HepG2 (cell line): ENCODE data around the gene CCBE1. TPM values are rescaled to one million over a fixed set of nuclear protein-coding genes. Genes with fewer than 3 reads are reported as not detected.

Experiments
- ATAC-seq: fragments of 200-7000 bp; cut with Tn5 transposase; 3 replicates; pipeline ENCODE4 v1.9.1; 2020; ENCODE audit warnings: mild to moderate bottlenecking, moderate library complexity
- BruUV-seq: library from RNA; stranded (reverse); fragments of 400-500 nt; replicated peaks from 2 replicates; lab custom pipeline; 2021; lab: Mats Ljungman, UMichigan
- CTCF ChIA-PET: fragments of 300-600 bp; formaldehyde crosslinking; extraction: SDS; loops from one replicate; lab custom pipeline; 2021; ENCODE audit warnings: low total read pairs, inconsistent platforms, low intra/inter-chr PET ratio; lab: Yijun Ruan, JAX
- POLR2A ChIA-PET: fragments of 350-600 bp; sonication (Branson Sonifier 250); formaldehyde crosslinking; loops from one replicate; lab custom pipeline; 2020; ENCODE audit warnings: antibody characterized with exemption, inconsistent platforms; lab: Yijun Ruan, JAX
- DNase-seq: peaks from one replicate; pipeline ENCODE4 v3.0.0-alpha.2; 2015; ENCODE audit warnings: low spot score
- FAIRE-seq: peaks from 3 replicates; lab custom pipeline; 2011; peaks lifted over from hg19 to GRCh38; lab: Jason Lieb, UNC
- H2AFZ ChIP-seq: one replicate; pipeline ENCODE4 v1.6.1; 2011; ENCODE audit warnings: low read length, inconsistent platforms
- H3K27ac ChIP-seq: fragments of 300-600 bp; 3 replicates; pipeline ENCODE4 v1.8.0; 2011; ENCODE audit warnings: mixed run types, mild to moderate bottlenecking, mixed read lengths, low read length, inconsistent platforms; ENCODE audit not compliant: insufficient read depth; ENCODE audit errors: extremely low read length
- H3K27me3 ChIP-seq, 2 experiments: fragments of 200-600 bp in 1 of 2; 2 replicates in 1 of 2; 3 replicates in 1 of 2; pipeline versions ENCODE4 v1.6.0 to v1.8.0; 2011; ENCODE audit warnings: low read length in 2 of 2, mild to moderate bottlenecking in 2 of 2, moderate library complexity in 2 of 2, inconsistent platforms in 1 of 2; ENCODE audit not compliant: insufficient read depth in 2 of 2, control insufficient read depth in 1 of 2
- H3K36me3 ChIP-seq, 2 experiments: fragments of 200-600 bp in 1 of 2; replicated peaks in 1 of 2; 2 replicates in 1 of 2; 3 replicates in 1 of 2; pipeline versions ENCODE4 v1.5.1 to v1.8.0; 2011; ENCODE audit warnings: low read length in 2 of 2, inconsistent platforms in 1 of 2; ENCODE audit not compliant: insufficient read depth in 2 of 2, control insufficient read depth in 1 of 2
- H3K4me1 ChIP-seq: 2 replicates; pipeline ENCODE4 v1.5.1; 2012; ENCODE audit warnings: low read length, inconsistent platforms; ENCODE audit not compliant: insufficient read depth
- H3K4me2 ChIP-seq: 2 replicates; pipeline ENCODE4 v1.6.0; 2011; ENCODE audit warnings: low read depth, low read length, inconsistent platforms
- H3K4me3 ChIP-seq, 3 experiments: fragments of 200-600 bp in 1 of 3; sonication (generic), shearing (Covaris generic) in 1 of 3; replicated peaks in 1 of 3; 2 replicates each; pipeline ENCODE4 v1.5.1; 2011 to 2016; ENCODE audit warnings: low read length in 3 of 3, inconsistent platforms in 2 of 3, low read depth in 2 of 3, mild to moderate bottlenecking in 2 of 3, control low read depth in 1 of 3, mixed read lengths in 1 of 3; ENCODE audit not compliant: insufficient read depth in 1 of 3
- H3K79me2 ChIP-seq: one replicate; pipeline ENCODE4 v1.6.1; 2011; ENCODE audit warnings: low read length, inconsistent platforms; ENCODE audit not compliant: insufficient read depth
- H3K9ac ChIP-seq: 2 replicates; pipeline ENCODE4 v1.6.0; 2011; ENCODE audit warnings: mild to moderate bottlenecking, low read depth, low read length, inconsistent platforms; ENCODE audit not compliant: insufficient read depth
- H3K9me3 ChIP-seq: 2 replicates; pipeline ENCODE4 v1.5.1; 2012; ENCODE audit warnings: mild to moderate bottlenecking, low read length
- H4K20me1 ChIP-seq: 2 replicates; pipeline ENCODE4 v1.6.0; 2011; ENCODE audit warnings: inconsistent platforms, mild to moderate bottlenecking, low read length, moderate library complexity; ENCODE audit not compliant: insufficient read depth
- CCDC6 ChIP-seq: sonication (generic); formaldehyde crosslinking; IDR thresholded peaks from 2 replicates; pipeline ENCODE4 v1.8.1; 2022; ENCODE audit warnings: mild to moderate bottlenecking, missing genetic modification reagents, moderate library complexity
- KAT2B ChIP-seq: fragments of 150-350 bp; IDR thresholded peaks from 2 replicates; pipeline ENCODE4 v1.6.1; 2014; ENCODE audit warnings: low read depth, low read length, borderline replicate concordance
- KMT2B ChIP-seq: IDR thresholded peaks from 2 replicates; pipeline ENCODE4 v1.6.1; 2016; ENCODE audit warnings: missing genetic modification reagents, missing compliant biosample characterization
- LCORL ChIP-seq, 2 experiments: fragments of 450-650 bp in 1 of 2; sonication (generic) in 1 of 2; formaldehyde crosslinking in 1 of 2; IDR thresholded peaks; 2 replicates each; pipeline versions ENCODE4 v1.5.0 to v1.6.1; 2017 to 2020; ENCODE audit warnings: antibody characterized with exemption in 1 of 2, missing genetic modification reagents in 1 of 2
- PBX3 ChIP-seq: sonication (generic); formaldehyde crosslinking; IDR thresholded peaks from 2 replicates; pipeline ENCODE4 v1.8.1; 2023; ENCODE audit warnings: missing genetic modification reagents, inconsistent platforms, borderline replicate concordance
- PITX1 ChIP-seq: sonication (generic); formaldehyde crosslinking; IDR thresholded peaks from 2 replicates; pipeline ENCODE4 v1.5.1; 2020; ENCODE audit warnings: mild to moderate bottlenecking, missing genetic modification reagents
- PRDM4 ChIP-seq: sonication (generic); formaldehyde crosslinking; IDR thresholded peaks from 2 replicates; pipeline ENCODE4 v1.9.0; 2021; ENCODE audit warnings: missing genetic modification reagents, borderline replicate concordance
- WIZ ChIP-seq: sonication (generic); formaldehyde crosslinking; IDR thresholded peaks from 2 replicates; pipeline ENCODE4 v1.5.1; 2020; ENCODE audit warnings: mild to moderate bottlenecking, missing genetic modification reagents
- ZBTB34 ChIP-seq: sonication (generic); formaldehyde crosslinking; IDR thresholded peaks from 2 replicates; pipeline ENCODE4 v1.8.0; 2022; ENCODE audit warnings: mild to moderate bottlenecking, missing genetic modification reagents
- ZNF710 ChIP-seq: sonication (generic); formaldehyde crosslinking; IDR thresholded peaks from 2 replicates; pipeline ENCODE4 v1.5.0; 2020; ENCODE audit warnings: mild to moderate bottlenecking, missing genetic modification reagents, borderline replicate concordance
- WGBS: methylation state at CpG from one replicate; pipeline ENCODE4 v1.1.6; 2017; ENCODE audit warnings: low lambda C conversion rate; 5-methylcytosine and 5-hydroxymethylcytosine counted together
- in situ Hi-C: cut with HindIII; loops from 2 replicates; pipeline ENCODE4 v1.10.0; 2017; ENCODE audit warnings: low pct_unique_long_range_greater_than_20kb; ENCODE audit not compliant: extremely low pct_ligation_motif_present
- intact Hi-C: fragments of 100-400 bp; cut with micrococcal nuclease; formaldehyde crosslinking; loops from one replicate; pipeline ENCODE4 v1.10.0; 2022; ENCODE audit not compliant: unreplicated experiment
- polyA plus RNA-seq, 8 experiments: library from polyadenylated mRNA; depleted of rRNA in 3 of 8; stranded (reverse) in 7 of 8; unstranded in 1 of 8; fragments of >200 nt; fragmentation: Illumina TruSeq in 4 of 8; extraction: Trizol in 4 of 8; gene quantifications; 2 replicates each; pipeline versions ENCODE4 v1.2.1 to v1.2.3, GENCODE V29; 2011 to 2016; ENCODE audit warnings: low read depth in 4 of 8, missing spikeins in 1 of 8, mixed read lengths in 1 of 8; ENCODE audit not compliant: insufficient read depth in 1 of 8
- total RNA-seq, 5 experiments: library from RNA; depleted of rRNA; stranded (reverse); fragments of >200 nt; fragmentation: Illumina TruSeq; extraction: Trizol; gene quantifications; 2 replicates each; pipeline ENCODE4 v1.2.3, GENCODE V29; 2016; ENCODE audit warnings: low read depth in 1 of 5
- TF ChIP-seq, protein P1 (sequence below): sonication (generic); formaldehyde crosslinking; IDR thresholded peaks from 2 replicates; pipeline ENCODE4 v1.4.0; 2020; ENCODE audit warnings: missing genetic modification reagents

The CCBE1 gene
- total and polyA plus RNA-seq, 2 of the 13 experiments (the other 11 are each of a cell fraction or from before 2014, with no cell fraction given) = not detected

GRCh38 chr18:59691996-59692395, 5.2 kb downstream of the CCBE1 start:
- Histone ChIP-seq H3K4me3 (no peak overlapping the region), H3K4me1 (no peaks in the 10 kb centered on the region), H3K9ac (no peak overlapping the region), H3K27me3 (peaks cover 1 to 23% of the 10 kb centered on the region in 2 experiments; a peak in 3 of 5 replicates), H3K9me3 (no peaks in the 10 kb centered on the region), H3K27ac (no peak overlapping the region), H4K20me1 (no peaks in the 10 kb centered on the region), H3K79me2 (no peaks in the 10 kb centered on the region), H3K4me2 (no peak overlapping the region), H3K36me3 (no peaks in the 10 kb centered on the region), H2AFZ (no peak overlapping the region)
- no peak for DNase-seq
- in situ Hi-C loops (no loop called here), intact Hi-C loops (no loop called here)
- no peak for FAIRE-seq
- ChIA-PET CTCF (no interaction called here), POLR2A (no interaction called here)
- BruUV-seq = no TSS peak
- WGBS = 3% methylated on average over 4 of the region's 4 CpGs
- ATAC-seq = no peak
- no peak for TF ChIP-seq PITX1
- no peak for TF ChIP-seq KAT2B
- TF ChIP-seq, protein P1, sequence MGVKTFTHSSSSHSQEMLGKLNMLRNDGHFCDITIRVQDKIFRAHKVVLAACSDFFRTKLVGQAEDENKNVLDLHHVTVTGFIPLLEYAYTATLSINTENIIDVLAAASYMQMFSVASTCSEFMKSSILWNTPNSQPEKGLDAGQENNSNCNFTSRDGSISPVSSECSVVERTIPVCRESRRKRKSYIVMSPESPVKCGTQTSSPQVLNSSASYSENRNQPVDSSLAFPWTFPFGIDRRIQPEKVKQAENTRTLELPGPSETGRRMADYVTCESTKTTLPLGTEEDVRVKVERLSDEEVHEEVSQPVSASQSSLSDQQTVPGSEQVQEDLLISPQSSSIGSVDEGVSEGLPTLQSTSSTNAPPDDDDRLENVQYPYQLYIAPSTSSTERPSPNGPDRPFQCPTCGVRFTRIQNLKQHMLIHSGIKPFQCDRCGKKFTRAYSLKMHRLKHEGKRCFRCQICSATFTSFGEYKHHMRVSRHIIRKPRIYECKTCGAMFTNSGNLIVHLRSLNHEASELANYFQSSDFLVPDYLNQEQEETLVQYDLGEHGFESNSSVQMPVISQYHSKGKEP (CRISPR knock-in tag) = no peak
- no peak for TF ChIP-seq LCORL (IDR thresholded peaks at IDR 0.05)
- no peak for TF ChIP-seq LCORL (CRISPR knock-in tag; IDR thresholded peaks at IDR 0.05)
- TF ChIP-seq CCDC6 (CRISPR knock-in tag) = no peak
- TF ChIP-seq WIZ (CRISPR knock-in tag) = no peak
- no peak for TF ChIP-seq ZBTB34 (CRISPR knock-in tag)
- TF ChIP-seq ZNF710 (CRISPR knock-in tag) = no peak
- no peak for TF ChIP-seq PBX3
- TF ChIP-seq PRDM4 = no peak
- TF ChIP-seq KMT2B (CRISPR knock-in tag) = no peak
